Kidney epithelial cell (primary cell): ENCODE measurements around the gene EPB41L4B. TPM values are rescaled to one million over a fixed set of nuclear protein-coding genes. Genes with fewer than 3 reads are reported as not detected.

ENCODE experiments used
- DNase-seq: peaks from one replicate; pipeline ENCODE4 v3.0.0-alpha.2; 2010; ENCODE audit warnings: low read depth
- H3K27me3 ChIP-seq: 2 replicates; pipeline ENCODE4 v1.6.0; 2011; ENCODE audit warnings: low read length; ENCODE audit not compliant: control insufficient read depth, insufficient read depth
- H3K36me3 ChIP-seq: 2 replicates; pipeline ENCODE4 v1.5.1; 2011; ENCODE audit warnings: low read length; ENCODE audit not compliant: control insufficient read depth, insufficient read depth
- H3K4me3 ChIP-seq: 2 replicates; pipeline ENCODE4 v1.5.1; 2011; ENCODE audit warnings: low read depth, mild to moderate bottlenecking, control low read depth, low read length
- total RNA-seq: library from RNA; depleted of rRNA; stranded (reverse); fragments of >200 nt; gene quantifications from 2 replicates; pipeline ENCODE4 v1.2.3, GENCODE V29; 2015
- TF ChIP-seq, protein P1 (sequence below): IDR thresholded peaks from 2 replicates; pipeline ENCODE4 v1.5.1; 2011; ENCODE audit warnings: mild to moderate bottlenecking, moderate library complexity, low read length, control low read depth, inconsistent platforms; ENCODE audit not compliant: insufficient read depth, poor library complexity, severe bottlenecking

EPB41L4B gene
- total RNA-seq, 1 donor from 2014 or later = 11.0 TPM

DNA sequence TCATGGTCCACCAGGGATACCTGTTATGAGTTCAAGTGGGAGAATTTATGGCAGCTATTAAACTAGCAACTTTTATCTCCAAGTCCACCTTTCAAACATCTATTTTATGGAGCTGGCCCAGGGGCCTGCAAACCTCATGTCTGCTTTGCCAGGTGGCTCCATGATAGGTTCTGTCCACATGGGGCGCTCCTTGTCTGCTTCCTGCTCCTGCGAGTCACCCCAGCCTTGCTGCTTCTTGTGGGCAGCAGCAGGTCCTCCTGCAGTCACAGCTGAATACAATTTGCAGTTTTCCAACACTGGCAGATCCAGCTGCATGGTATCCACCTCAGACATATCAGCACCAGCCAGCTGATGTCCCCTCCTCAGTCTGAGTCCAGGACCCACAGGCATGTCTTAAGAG is 114.2 kb downstream of the EPB41L4B start:
- no peak for DNase-seq
- Histone ChIP-seq H3K36me3 (no peaks in the 10 kb centered on the region), H3K27me3 (no peaks in the 10 kb centered on the region), H3K4me3 (no peak overlapping the region)
- TF ChIP-seq, protein P1, sequence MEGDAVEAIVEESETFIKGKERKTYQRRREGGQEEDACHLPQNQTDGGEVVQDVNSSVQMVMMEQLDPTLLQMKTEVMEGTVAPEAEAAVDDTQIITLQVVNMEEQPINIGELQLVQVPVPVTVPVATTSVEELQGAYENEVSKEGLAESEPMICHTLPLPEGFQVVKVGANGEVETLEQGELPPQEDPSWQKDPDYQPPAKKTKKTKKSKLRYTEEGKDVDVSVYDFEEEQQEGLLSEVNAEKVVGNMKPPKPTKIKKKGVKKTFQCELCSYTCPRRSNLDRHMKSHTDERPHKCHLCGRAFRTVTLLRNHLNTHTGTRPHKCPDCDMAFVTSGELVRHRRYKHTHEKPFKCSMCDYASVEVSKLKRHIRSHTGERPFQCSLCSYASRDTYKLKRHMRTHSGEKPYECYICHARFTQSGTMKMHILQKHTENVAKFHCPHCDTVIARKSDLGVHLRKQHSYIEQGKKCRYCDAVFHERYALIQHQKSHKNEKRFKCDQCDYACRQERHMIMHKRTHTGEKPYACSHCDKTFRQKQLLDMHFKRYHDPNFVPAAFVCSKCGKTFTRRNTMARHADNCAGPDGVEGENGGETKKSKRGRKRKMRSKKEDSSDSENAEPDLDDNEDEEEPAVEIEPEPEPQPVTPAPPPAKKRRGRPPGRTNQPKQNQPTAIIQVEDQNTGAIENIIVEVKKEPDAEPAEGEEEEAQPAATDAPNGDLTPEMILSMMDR = no peak

DNA sequence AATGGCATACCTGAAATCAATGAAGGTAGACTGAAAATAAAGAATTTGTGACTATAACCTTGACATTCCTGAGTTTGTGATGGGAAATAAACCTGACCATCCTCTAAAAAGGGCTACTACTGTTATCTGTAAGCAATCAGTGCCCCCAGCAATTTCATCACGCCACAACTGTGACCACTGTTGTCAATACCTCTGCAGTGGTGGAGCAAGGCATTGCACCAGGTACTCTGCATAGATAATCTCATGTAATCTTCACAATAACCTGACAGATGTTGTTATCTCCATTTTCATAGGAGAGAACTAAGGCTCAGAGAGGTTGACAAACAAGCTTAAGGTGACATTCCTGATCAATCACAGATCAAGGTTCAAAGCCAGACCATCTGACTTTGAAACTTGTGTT is 115.3 kb downstream of the EPB41L4B start:
- no peak for DNase-seq
- TF ChIP-seq, protein P1 = no peak
- Histone ChIP-seq H3K4me3 (no peak overlapping the region), H3K27me3 (no peaks in the 10 kb centered on the region), H3K36me3 (no peaks in the 10 kb centered on the region)

DNA sequence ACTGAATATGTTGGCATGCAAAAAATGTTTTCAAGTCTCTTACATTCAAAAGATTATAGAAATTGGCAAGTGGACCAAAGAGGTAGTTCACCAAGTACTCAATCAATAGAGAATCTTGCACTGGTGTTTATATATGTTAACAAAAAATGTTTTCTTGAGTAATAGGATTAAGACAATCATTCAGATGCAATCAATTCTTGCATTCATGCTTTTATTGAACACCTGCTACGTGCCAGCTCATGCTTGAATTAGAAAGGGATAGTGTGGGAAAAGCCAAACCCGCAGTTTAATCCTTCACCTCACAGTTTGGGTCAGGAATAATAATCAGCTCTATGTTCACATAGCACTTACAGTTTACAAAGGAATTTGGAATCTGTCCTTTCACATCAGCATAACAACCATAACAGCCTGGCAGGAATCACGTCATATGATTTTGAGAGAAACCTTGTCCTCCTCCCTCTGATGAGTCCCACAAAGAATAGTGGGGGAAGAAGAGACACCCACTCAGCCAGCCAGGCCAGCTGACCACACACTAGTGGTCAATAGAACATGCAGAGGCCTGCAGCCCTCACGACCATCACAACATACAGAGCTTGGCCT is 117.0 kb downstream of the EPB41L4B start:
- DNase-seq = no peak
- Histone ChIP-seq H3K27me3 (peaks cover 3% of the 10 kb centered on the region), H3K4me3 (no peak overlapping the region), H3K36me3 (no peaks in the 10 kb centered on the region)
- TF ChIP-seq, protein P1 = no peak

DNA sequence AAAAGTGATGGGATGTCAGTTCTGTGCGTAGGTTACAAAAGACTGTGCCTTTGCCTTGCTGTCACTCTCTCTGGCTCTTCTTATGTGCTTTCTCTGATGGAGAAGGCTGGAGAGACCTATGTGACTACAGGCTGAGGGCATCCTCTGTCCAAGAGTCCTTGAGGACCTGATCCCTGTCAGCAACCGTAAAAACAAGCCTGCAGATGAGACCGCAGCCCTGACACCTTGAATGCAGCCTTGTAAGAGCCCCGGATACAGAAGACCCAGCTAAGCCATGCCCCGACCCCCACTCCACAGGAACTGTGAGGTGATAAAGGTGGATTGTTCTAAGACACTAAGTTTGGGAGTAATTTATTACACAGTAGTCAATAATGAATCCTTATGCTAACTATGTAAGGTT is 121.2 kb downstream of the EPB41L4B start:
- no peaks in the 10 kb centered on the region for H3K36me3 ChIP-seq
- no peak overlapping the region for H3K4me3 ChIP-seq
- TF ChIP-seq, protein P1 = no peak
- no peak for DNase-seq
- peaks cover 3% of the 10 kb centered on the region for H3K27me3 ChIP-seq

DNA sequence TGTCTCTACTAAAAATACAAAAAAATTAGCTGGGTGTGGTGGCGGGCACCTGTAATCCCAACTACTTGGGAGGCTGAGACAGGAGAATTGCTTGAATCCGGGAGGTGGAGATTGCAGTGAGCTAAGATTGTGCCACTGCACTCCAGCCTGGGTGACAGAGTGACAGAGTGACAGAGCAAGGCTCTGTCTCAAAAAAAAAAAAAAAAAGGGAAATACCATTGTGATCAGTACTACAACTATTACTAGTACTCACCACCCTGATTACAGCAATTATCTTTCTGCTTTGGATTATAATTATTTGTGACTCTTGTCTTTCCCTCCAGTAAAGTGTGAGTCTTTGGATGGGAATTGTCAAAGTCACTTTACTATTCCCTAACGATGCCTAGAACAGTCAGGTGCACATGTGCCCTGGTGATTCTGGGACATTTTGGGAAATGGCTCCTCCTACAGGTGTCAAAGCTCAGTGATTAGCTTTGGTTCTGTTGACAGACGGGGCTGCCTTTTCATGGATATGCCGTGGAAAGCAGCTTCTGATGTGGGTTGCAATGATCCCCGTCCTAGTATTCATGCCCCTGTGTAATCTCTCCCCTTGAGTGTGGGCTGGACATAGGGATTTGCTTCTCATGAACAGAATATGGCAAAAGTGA is 122.0 kb downstream of the EPB41L4B start:
- DNase-seq = no peak
- H3K36me3 ChIP-seq = no peaks in the 10 kb centered on the region
- H3K27me3 ChIP-seq = peaks cover 3% of the 10 kb centered on the region
- TF ChIP-seq, protein P1 = no peak
- H3K4me3 ChIP-seq = no peak overlapping the region
